GM12865 (cell line): Measurements from ENCODE around the gene CAPN10.

Experiments used
- DNase-seq: peaks from one replicate; pipeline ENCODE4 v3.0.0; 2010; ENCODE audit warnings: low read depth
- H3K4me3 ChIP-seq: 2 replicates; pipeline ENCODE4 v1.5.1; 2011; ENCODE audit warnings: mild to moderate bottlenecking, low read depth, low read length, control low read depth
- TF ChIP-seq, protein P1 (sequence below): IDR thresholded peaks from 2 replicates; pipeline ENCODE4 v1.5.1; 2011; ENCODE audit warnings: low read length, control low read depth, low read depth, inconsistent platforms; ENCODE audit not compliant: insufficient read depth; ENCODE audit errors: missing control alignments

CAPN10 gene

DNA sequence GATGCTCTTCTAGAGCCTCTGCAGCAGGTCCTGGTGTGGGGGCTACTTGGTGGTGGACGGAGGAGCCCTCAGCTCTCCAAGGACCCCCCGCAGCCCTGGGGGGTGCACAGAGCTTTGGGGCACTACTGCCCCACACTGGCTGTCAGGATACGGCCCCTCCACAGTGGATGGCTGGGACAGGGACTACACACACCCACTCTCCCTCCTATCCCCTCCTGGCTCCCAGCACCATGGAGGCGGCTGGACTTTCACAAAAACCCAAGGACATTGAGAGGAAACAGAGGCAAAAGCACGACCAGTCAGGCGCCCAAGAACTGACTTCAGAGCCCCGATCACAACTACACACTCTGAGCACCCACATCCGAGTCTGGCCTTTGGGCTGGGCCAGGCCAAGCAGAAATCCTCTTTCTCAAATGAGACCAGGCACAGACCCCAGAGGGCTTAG lies 51.4 kb downstream of the CAPN10 start:
- no peak for DNase-seq
- TF ChIP-seq, protein P1, sequence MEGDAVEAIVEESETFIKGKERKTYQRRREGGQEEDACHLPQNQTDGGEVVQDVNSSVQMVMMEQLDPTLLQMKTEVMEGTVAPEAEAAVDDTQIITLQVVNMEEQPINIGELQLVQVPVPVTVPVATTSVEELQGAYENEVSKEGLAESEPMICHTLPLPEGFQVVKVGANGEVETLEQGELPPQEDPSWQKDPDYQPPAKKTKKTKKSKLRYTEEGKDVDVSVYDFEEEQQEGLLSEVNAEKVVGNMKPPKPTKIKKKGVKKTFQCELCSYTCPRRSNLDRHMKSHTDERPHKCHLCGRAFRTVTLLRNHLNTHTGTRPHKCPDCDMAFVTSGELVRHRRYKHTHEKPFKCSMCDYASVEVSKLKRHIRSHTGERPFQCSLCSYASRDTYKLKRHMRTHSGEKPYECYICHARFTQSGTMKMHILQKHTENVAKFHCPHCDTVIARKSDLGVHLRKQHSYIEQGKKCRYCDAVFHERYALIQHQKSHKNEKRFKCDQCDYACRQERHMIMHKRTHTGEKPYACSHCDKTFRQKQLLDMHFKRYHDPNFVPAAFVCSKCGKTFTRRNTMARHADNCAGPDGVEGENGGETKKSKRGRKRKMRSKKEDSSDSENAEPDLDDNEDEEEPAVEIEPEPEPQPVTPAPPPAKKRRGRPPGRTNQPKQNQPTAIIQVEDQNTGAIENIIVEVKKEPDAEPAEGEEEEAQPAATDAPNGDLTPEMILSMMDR: no peak
- H3K4me3 ChIP-seq: no peak overlapping the region

DNA sequence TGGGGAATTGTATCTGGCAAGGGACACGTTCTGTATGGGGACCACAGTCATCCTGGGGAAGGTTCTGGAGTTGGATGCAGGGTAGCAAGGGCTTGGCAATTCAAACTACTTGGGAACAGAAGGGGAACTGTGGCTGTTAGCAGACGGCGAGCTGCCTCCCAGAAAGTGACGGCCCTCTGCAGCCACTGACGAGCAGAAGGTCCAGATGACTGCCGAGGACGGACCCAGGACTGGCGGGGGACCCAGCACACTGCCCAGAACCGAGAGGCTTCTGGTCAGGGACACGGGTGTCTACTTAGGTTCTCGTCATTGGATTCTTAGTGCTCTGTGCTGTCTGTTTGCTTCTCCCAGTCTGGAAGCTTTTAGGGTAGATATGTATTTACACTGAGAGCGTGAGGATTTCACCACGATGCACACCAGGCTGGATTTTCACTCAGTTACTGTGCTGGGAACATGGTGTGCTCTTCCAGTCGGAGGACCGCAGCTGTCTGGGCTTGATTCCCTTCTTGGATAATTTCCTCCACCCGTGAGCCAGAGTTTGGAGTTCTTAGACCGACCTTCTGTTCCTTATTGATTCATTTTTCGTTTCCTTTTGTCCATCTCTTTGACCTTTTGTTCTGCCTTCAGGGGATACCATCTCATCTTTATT lies 52.1 kb downstream of the CAPN10 start:
- no peak for DNase-seq
- no peak overlapping the region for H3K4me3 ChIP-seq
- TF ChIP-seq, protein P1: no peak

DNA sequence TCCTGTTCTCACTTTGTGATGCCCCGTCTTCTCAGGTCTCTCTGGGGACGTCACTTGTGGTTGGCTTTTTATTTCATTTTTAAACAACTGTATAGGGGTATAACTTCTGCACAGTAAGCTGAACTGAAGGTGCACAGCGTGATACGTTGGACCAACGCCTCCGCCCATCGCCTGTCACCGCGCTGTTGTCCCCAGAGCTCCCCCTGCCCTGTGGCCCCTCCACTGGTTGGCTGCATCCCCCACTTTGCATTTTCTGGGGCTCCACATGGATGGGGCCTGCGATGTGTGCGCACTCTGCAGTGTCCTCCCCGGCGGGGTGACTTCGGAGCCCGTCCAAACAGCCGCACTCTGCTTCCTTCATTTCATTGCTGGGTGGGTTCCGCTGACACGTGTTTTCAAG lies 53.0 kb downstream of the CAPN10 start:
- H3K4me3 ChIP-seq: no peak overlapping the region
- TF ChIP-seq, protein P1: no peak
- DNase-seq: no peak

DNA sequence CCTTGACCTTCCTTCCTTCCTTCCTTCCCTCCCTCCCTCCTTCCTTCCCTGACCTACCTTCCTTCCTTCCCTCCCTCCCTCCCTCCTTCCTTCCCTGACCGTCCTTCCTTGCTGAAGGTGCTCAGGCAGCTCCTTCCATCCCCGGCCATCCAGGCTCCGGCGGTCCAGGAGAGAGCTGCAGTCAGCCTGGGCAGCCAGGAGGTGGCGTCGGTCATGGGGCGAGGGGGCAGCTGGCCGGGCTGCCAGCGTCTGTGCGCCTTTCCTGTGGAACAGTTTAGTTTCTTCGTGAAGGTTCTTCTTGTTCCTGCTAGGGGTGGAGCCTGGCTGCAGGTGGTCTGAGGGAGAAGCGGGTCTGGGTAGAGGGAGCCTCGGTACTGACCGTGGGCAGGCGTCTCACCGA lies 54.4 kb downstream of the CAPN10 start:
- TF ChIP-seq, protein P1: peak; percentile 10
- no peak for DNase-seq

DNA sequence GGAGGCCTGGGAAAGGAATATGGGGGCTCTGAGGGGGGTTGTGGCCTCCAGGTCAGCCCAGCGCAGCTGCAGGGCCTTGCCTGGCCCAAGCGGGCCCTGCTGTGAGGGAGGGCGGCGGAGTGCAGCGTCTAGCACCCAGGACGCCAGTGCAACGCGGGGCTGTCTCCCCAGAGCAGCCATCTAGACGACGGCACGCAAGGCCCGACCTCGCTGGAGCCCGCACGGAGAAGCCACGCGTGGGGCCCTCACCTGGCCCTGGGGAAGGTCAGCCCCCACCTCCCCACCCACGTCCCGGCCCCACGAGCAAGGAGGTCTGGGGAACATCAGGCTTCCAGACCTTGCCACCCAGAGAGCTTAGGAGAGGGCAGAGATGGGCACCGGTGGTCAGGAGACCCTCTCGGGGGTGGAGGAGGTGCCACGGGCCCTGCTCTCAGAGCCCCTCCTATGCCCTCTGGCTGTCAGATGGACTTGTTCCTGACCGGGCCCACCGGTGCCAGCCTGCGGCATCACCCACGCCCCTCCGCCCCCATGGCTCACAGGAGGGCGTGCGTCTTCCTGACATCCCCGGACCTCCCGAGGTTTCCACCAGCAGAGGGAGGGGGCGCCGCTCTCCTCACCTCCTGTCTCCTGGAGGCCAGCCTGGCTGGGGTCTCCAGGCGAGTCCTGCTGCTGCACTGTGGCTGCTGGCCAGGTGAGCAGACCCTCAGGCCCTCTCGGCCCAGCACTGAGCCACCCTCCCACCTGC lies 55.7 kb downstream of the CAPN10 start:
- DNase-seq: no peak
- TF ChIP-seq, protein P1: no peak
- H3K4me3 ChIP-seq: no peak overlapping the region

More for the DNA sequence above, 54.4 kb downstream of the CAPN10 start:
- H3K4me3 ChIP-seq: no peak overlapping the region

DNA sequence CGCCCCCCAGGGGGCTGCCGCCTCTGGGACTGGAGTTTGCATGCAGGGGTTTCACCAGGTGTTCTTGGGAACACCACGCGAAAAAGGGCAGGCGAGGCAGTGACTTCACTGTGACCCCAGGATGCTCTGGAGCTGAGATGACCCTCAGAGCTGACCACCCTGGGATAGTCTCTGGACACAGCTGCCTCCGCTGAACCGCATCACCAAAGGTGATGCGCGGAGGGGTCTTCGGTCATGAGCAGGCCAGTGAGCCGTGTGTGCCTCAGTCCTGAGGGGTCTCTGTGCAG lies 56.2 kb downstream of the CAPN10 start:
- DNase-seq: no peak
- no peak overlapping the region for H3K4me3 ChIP-seq
- TF ChIP-seq, protein P1: no peak

DNA sequence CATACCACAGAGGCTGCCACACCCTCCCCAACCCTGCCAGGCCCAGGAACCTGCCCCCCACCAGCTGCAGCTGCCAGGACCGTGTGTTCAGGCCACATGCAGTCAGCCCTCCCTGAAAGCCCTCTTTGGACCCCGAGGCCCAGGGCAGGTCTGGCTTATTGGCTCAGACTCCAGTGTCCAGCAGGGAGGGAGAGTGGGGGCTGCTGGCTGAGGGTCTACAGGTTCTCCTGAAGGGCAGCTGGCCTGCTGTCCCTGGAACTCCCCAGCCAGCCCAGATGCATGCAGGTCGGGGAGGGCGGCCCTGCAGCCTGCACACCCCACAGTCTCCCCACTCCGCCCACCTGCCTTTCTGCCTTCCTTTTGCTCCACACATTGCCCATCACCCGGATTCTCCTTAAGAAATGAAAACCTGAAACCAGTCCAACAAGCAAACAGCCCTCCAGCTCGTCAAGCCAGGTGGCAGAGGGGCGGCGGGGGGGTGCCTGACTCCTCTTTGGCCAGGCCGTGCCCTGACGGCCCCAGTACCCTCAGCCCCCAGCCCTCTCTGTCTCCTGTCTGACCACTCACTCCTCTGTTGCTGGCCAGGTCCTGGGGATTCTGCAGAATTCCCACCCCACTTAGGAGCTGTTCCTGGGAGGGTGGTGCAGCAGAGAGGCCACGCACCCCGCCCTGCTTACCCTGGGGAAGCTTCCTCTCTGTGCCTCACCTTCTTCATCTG lies 56.7 kb downstream of the CAPN10 start:
- no peak for DNase-seq
- TF ChIP-seq, protein P1: no peak
- H3K4me3 ChIP-seq: no peak overlapping the region
